LHCN-M2 (cell line): ENCODE data around the gene PRKAA1. TPM values are rescaled to one million over a fixed set of nuclear protein-coding genes. Genes with fewer than 3 reads are reported as not detected.
A peak's percentile ranks its signal among the peaks of the same experiment; 100 is the strongest.

ENCODE experiments used
- DNase-seq: peaks from one replicate; pipeline ENCODE4 v3.0.0-alpha.2; 2012; ENCODE audit warnings: low read depth
- total RNA-seq: library from RNA; depleted of rRNA; stranded (reverse); fragments of >200 nt; gene quantifications from 2 replicates; pipeline ENCODE4 v1.2.3, GENCODE V29; 2014

The PRKAA1 gene
- total RNA-seq, 1 experiment from 2014 or later = 78.8 TPM

GRCh38 chr5:40781843-40782409, 16.2 kb downstream of the PRKAA1 start:
- DNase-seq = peak; percentile 88

- no peak for DNase-seq
Observed at GRCh38 chr5:40780858-40781257, 17.3 kb downstream of the PRKAA1 start.

- no peak for DNase-seq
Observed at GRCh38 chr5:40780199-40780598, 18.0 kb downstream of the PRKAA1 start.

GRCh38 chr5:40779561-40779960, 18.6 kb downstream of the PRKAA1 start:
- no peak for DNase-seq

- DNase-seq = no peak
Observed at GRCh38 chr5:40778133-40778532, 20.0 kb downstream of the PRKAA1 start.

GRCh38 chr5:40776658-40776977, 21.6 kb downstream of the PRKAA1 start:
- DNase-seq = no peak

GRCh38 chr5:40775846-40776657, 22.1 kb downstream of the PRKAA1 start:
- no peak for DNase-seq

- no peak for DNase-seq
Observed at GRCh38 chr5:40775085-40775845, 22.9 kb downstream of the PRKAA1 start.

GRCh38 chr5:40774623-40775022, 23.6 kb downstream of the PRKAA1 start:
- DNase-seq = no peak

GRCh38 chr5:40770764-40771163, 27.4 kb downstream of the PRKAA1 start:
- no peak for DNase-seq

GRCh38 chr5:40762705-40763104, 35.5 kb downstream of the PRKAA1 start:
- DNase-seq = peak; percentile 19

GRCh38 chr5:40757400-40757799, 40.8 kb downstream of the PRKAA1 start:
- no peak for DNase-seq

- DNase-seq = peak; percentile 94
Observed at GRCh38 chr5:40755407-40756365, 42.5 kb downstream of the PRKAA1 start, which contains the start of gene TTC33. TTC33 (minus strand) TSS chr5:40755961; CDS start chr5:40747018, 8,943 bp downstream.

- peak; percentile 83 for DNase-seq
Observed at GRCh38 chr5:40755093-40755406, 43.1 kb downstream of the PRKAA1 start.

- peak; percentile 59 for DNase-seq
Observed at GRCh38 chr5:40754381-40755092, 43.6 kb downstream of the PRKAA1 start.

GRCh38 chr5:40746703-40747102, 51.5 kb downstream of the PRKAA1 start:
- peak; percentile 40 for DNase-seq

- no peak for DNase-seq
Observed at GRCh38 chr5:40743771-40744170, 54.4 kb downstream of the PRKAA1 start.

- peak; percentile 83 for DNase-seq
Observed at GRCh38 chr5:40738502-40738901, 59.7 kb downstream of the PRKAA1 start.

- DNase-seq = peak; percentile 74
Observed at GRCh38 chr5:40736103-40736875, 61.9 kb downstream of the PRKAA1 start.

- DNase-seq = no peak
Observed at GRCh38 chr5:40735609-40736008, 62.6 kb downstream of the PRKAA1 start.
